ENCODE measurements around the gene SAMD4A.

- TF ChIP-seq SP1 (IDR thresholded peaks at IDR 0.05): no peak
- no peak for TF ChIP-seq BHLHE40 (IDR thresholded peaks at IDR 0.05; ENCODE audit: borderline replicate concordance)
- no peak for TF ChIP-seq SUZ12 (IDR thresholded peaks at IDR 0.05)
- no peak for TF ChIP-seq ZNF384 (IDR thresholded peaks at IDR 0.05)
- TF ChIP-seq FOXM1 (IDR thresholded peaks at IDR 0.05; ENCODE audit: borderline replicate concordance): no peak
Observed at GRCh38 chr14:54667026-54667744, 100.3 kb downstream of the SAMD4A start.

All from HEK293T (cell line).